Esophagus (tissue), 2 donors: ENCODE data around the gene MGAT5. TPM values are rescaled to one million over a fixed set of nuclear protein-coding genes. Genes with fewer than 3 reads are reported as not detected.

ENCODE experiments used
- H3K27ac ChIP-seq, 2 donors: one replicate each; pipeline ENCODE4 v1.5.1; 2013; ENCODE audit warnings: low read depth in 2 of 2, mild to moderate bottlenecking in 2 of 2, inconsistent platforms in 1 of 2, low read length in 1 of 2, moderate library complexity in 1 of 2
- H3K27me3 ChIP-seq, 2 donors: one replicate each; pipeline ENCODE4 v1.6.1; 2013; ENCODE audit warnings: low read length in 2 of 2, control low read depth in 1 of 2, mild to moderate bottlenecking in 1 of 2; ENCODE audit not compliant: insufficient read depth in 2 of 2, control insufficient read depth in 1 of 2
- H3K36me3 ChIP-seq, 2 donors: one replicate each; pipeline ENCODE4 v1.6.1; 2013; ENCODE audit warnings: low read length in 1 of 2; ENCODE audit not compliant: control insufficient read depth in 2 of 2, insufficient read depth in 2 of 2
- H3K4me1 ChIP-seq, 2 donors: one replicate each; pipeline ENCODE4 v1.6.1; 2013; ENCODE audit warnings: low read length in 1 of 2; ENCODE audit not compliant: control insufficient read depth in 2 of 2, insufficient read depth in 2 of 2
- H3K4me3 ChIP-seq, 2 donors: one replicate each; pipeline ENCODE4 v1.5.1; 2013; ENCODE audit warnings: low read length in 2 of 2, mild to moderate bottlenecking in 2 of 2, low read depth in 1 of 2, moderate library complexity in 1 of 2
- H3K9me3 ChIP-seq, 2 donors: one replicate each; pipeline ENCODE4 v1.6.1; 2013; ENCODE audit warnings: mild to moderate bottlenecking in 2 of 2, low read depth in 1 of 2, low read length in 1 of 2, moderate library complexity in 1 of 2; ENCODE audit not compliant: control insufficient read depth in 2 of 2, insufficient read depth in 1 of 2
- WGBS, 2 donors: extraction: QIAGEN DNeasy Blood & Tissue Kit; methylation state at CpG; one replicate each; pipeline ENCODE4 v1.1.7; 2013; 5-methylcytosine and 5-hydroxymethylcytosine counted together
- polyA plus RNA-seq, 2 donors: library from polyadenylated mRNA; stranded (reverse); fragments of 200-250 nt; gene quantifications; one replicate each; pipeline ENCODE4 v1.2.3, GENCODE V29; 2013
- donor health status: healthy with polysubstance abuse.
- donor health status: Bipolar disorder and iron deficiency.

The MGAT5 gene
- polyA plus RNA-seq, 2 donors: 3.2 to 4.4 TPM

DNA sequence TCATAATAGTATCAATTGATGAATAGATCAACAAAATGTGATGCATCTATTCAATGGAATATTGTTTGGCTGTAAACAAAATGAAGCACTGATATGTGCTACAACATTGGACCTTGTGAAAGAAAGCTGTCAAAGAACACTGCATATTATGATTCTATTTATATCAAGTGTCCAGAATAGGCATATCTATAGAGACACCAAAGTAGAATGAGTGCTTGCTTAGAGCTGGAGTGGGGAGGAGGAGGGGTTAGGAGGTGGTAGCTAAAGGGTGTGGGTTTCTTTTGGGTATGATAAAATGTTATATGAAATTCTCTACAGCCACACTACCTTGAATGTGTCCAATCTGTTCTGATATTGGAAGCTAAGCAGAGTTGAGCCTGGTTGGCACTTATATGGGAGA lies 23.0 kb upstream of the MGAT5 start:
- H3K27me3 ChIP-seq: no peaks in the 10 kb centered on the region
- H3K4me3 ChIP-seq: no peak overlapping the region
- no peak overlapping the region for H3K27ac ChIP-seq
- no peaks in the 10 kb centered on the region for H3K4me1 ChIP-seq
- no peaks in the 10 kb centered on the region for H3K36me3 ChIP-seq
- no peaks in the 10 kb centered on the region for H3K9me3 ChIP-seq

DNA sequence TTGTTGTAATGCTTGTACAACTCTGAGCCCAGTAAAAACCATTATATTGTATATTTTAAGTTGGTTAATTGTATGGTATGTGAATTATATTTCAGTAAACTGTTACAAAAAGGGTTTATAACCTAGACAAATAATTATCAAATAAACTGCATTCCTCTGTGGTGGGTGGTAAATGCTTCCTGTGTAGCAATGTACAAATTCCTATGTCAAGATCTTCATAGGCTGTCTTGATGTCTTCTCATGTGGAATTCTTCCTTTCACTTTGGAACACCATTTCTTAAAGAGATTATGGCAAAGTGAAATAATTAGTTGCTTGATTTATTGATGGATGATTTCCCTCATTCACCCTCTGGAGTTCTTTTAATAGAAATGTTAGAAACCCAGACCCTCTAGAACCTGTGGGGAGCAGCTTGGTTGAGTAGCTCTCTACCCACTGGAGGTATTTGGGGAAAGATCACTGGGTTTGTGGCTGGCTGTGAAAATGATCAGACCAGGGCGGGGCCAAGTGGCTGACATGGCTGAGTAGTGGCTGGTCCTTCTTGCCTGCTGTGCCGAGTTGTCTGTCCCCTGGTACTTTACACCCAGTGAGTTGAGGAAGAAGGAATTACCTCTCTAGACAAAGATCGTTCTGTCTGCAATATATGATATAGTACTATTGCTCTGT lies 22.4 kb upstream of the MGAT5 start:
- Histone ChIP-seq H3K9me3 (no peaks in the 10 kb centered on the region), H3K4me1 (no peaks in the 10 kb centered on the region), H3K27me3 (no peaks in the 10 kb centered on the region), H3K36me3 (no peaks in the 10 kb centered on the region), H3K4me3 (no peak overlapping the region), H3K27ac (peak overlapping the region in 1 of 2 donors; percentile 21)
- WGBS, 2 donors: 85 to 91% methylated on average over 3 of the region's 3 CpGs

- no peaks in the 10 kb centered on the region for H3K27me3 ChIP-seq
- H3K4me1 ChIP-seq: no peaks in the 10 kb centered on the region
- no peaks in the 10 kb centered on the region for H3K36me3 ChIP-seq
- H3K9me3 ChIP-seq: no peaks in the 10 kb centered on the region
- H3K4me3 ChIP-seq: no peak overlapping the region
- peak overlapping the region in 1 of 2 donors; percentile 4 for H3K27ac ChIP-seq
- 76 to 84% methylated on average over 2 of the region's 2 CpGs for WGBS, 2 donors
Measured at GRCh38 chr2:134231965-134232340, 21.9 kb upstream of the MGAT5 start.

DNA sequence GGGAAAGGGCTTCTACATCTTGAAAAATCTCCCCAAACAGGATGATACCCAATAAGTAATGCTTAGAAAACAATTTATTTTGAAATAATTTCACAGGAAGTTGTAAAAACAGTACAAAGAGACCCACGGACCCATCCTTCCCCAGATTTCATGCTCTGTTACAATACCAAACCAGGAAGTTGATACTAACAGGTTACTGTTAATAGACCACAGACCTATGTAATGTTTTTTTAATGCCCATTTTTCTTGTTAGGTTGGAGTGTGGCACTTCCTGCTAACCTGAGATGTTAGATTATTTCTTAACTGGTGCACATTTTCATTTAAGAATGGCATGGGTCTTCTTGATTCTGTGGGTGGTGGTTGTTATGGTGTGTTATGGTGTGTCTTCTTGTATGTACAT lies 21.4 kb upstream of the MGAT5 start:
- Histone ChIP-seq H3K36me3 (no peaks in the 10 kb centered on the region), H3K27me3 (no peaks in the 10 kb centered on the region), H3K4me3 (no peak overlapping the region), H3K27ac (no peak overlapping the region), H3K9me3 (no peaks in the 10 kb centered on the region), H3K4me1 (no peaks in the 10 kb centered on the region)
- WGBS, 2 donors: 34 to 52% methylated on average over 1 of the region's 1 CpG

- 63 to 71% methylated on average over 2 of the region's 2 CpGs for WGBS, 2 donors
- Histone ChIP-seq H3K9me3 (no peaks in the 10 kb centered on the region), H3K4me3 (no peak overlapping the region), H3K4me1 (no peaks in the 10 kb centered on the region), H3K27ac (no peak overlapping the region), H3K36me3 (no peaks in the 10 kb centered on the region), H3K27me3 (no peaks in the 10 kb centered on the region)
Measured at GRCh38 chr2:134232868-134233727, 20.8 kb upstream of the MGAT5 start.

DNA sequence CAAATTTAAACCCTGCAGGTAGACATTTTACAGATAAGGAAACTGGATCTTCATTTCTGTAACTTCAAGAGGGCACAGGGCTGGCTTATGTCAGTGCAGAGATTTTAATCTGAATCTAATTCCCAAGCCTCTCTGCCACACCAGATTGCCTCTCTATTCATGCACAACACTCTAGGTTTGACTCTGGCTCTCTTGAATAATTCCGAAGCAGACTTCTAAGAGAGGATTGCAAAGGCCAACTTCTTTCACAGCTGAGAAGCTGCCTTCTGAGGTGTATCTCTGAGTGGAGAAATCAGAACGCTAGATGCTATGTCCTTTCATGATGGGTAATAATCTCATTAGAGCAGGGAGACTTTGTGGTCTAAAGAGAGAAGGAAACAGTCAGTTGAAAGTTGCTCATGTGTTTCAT lies 20.1 kb upstream of the MGAT5 start:
- Histone ChIP-seq H3K36me3 (no peaks in the 10 kb centered on the region), H3K27ac (peak overlapping the region in 1 of 2 donors; percentile 11), H3K4me3 (no peak overlapping the region), H3K27me3 (no peaks in the 10 kb centered on the region), H3K4me1 (no peaks in the 10 kb centered on the region), H3K9me3 (no peaks in the 10 kb centered on the region)
- 71 to 85% methylated on average over 2 of the region's 2 CpGs for WGBS, 2 donors

GRCh38 chr2:134234535-134234934 lies 19.3 kb upstream of the MGAT5 start:
- Histone ChIP-seq H3K36me3 (no peaks in the 10 kb centered on the region), H3K4me3 (no peak overlapping the region), H3K27me3 (no peaks in the 10 kb centered on the region), H3K27ac (peak overlapping the region; percentile 4 to 10), H3K9me3 (no peaks in the 10 kb centered on the region), H3K4me1 (no peaks in the 10 kb centered on the region)
- 37 to 42% methylated on average over 1 of the region's 1 CpG for WGBS, 2 donors

GRCh38 chr2:134235510-134236144 lies 18.2 kb upstream of the MGAT5 start:
- WGBS, 2 donors: 82 to 84% methylated on average over 4 of the region's 4 CpGs
- H3K36me3 ChIP-seq: no peaks in the 10 kb centered on the region
- no peaks in the 10 kb centered on the region for H3K9me3 ChIP-seq
- no peaks in the 10 kb centered on the region for H3K4me1 ChIP-seq
- H3K4me3 ChIP-seq: no peak overlapping the region
- no peaks in the 10 kb centered on the region for H3K27me3 ChIP-seq
- H3K27ac ChIP-seq: no peak overlapping the region

DNA sequence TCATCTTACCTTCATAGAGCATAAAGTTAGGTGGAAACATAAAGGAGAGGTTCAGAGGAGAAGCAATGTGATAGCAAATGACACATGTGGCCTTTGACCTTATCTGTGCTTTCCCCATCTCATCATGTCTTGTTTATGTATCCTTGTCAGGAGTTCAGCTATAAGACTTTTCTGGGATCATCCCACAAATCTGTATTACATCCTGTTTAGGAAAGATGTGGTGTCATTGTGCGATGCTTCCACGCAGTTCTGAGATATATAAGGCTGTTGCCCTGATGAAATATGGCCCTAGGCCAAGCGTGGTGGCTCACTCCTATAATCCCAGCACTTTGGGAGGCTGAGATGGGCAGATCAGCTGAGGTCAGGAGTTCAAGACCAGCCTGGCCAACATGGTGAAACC lies 15.5 kb upstream of the MGAT5 start:
- H3K4me1 ChIP-seq: no peaks in the 10 kb centered on the region
- no peaks in the 10 kb centered on the region for H3K9me3 ChIP-seq
- no peaks in the 10 kb centered on the region for H3K27me3 ChIP-seq
- no peak overlapping the region for H3K27ac ChIP-seq
- H3K4me3 ChIP-seq: no peak overlapping the region
- WGBS, 2 donors: 63 to 78% methylated on average over 3 of the region's 3 CpGs
- H3K36me3 ChIP-seq: peaks cover 0 to 2% of the 10 kb centered on the region in 2 donors
